Subcutaneous adipose tissue (tissue), 4 donors: ENCODE results near the gene EGR2. TPM values are rescaled to one million over a fixed set of nuclear protein-coding genes. Genes with fewer than 3 reads are reported as not detected.

Source experiments
- CTCF ChIP-seq: fragments of 450-650 bp; IDR thresholded peaks from one replicate; pipeline ENCODE4 v1.5.1; 2016; ENCODE audit warnings: low read depth, mild to moderate bottlenecking, control low read depth, antibody characterized with exemption, moderate library complexity
- total RNA-seq, 4 donors: library from RNA; depleted of rRNA; stranded (reverse); fragments of >200 nt; gene quantifications; one replicate each; pipeline ENCODE4 v1.1.0, GENCODE V29; 2016

EGR2 gene
- total RNA-seq, 4 donors from 2014 or later: 0.38 to 5.6 (median 0.98) TPM; not detected in 1

DNA sequence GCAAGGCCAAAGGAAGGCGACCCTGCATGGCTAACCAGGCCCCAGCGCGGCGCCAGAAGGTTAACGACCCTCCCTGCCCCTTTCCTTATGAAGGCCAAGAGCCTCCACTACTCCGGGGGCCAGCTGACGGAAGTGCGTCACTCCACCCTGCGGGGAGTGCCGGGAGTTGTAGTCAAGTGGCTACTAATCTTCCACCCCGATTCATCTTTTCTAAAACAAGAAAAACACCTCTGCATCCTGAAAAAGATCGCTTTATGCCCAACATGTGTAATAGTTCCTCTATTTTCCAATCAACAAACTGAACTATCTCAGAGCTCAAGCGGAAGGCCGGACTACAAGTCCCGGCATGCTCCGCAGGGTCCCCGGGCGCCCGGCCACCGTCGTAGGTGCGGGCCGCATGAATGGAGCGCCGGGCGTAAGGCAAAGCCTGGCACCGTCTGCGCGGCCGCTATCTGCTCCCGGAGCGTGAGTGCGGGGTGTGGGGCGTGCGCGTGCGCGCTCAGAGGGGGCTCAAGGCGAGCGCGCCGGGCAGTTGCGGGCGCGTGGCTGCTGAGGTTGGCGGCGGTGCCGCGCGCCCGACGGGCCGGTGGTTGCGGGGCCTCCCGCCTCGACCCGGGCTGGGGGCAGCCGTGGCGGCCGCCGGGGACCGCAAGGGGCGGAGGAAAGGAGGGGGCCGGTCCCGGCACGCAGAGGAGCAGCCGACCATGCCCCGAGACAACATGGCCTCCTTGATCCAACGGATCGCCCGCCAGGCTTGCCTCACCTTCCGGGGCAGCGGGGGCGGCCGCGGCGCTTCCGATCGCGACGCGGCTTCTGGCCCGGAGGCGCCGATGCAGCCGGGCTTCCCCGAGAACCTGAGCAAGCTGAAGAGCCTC lies 11.6 kb downstream of the EGR2 start, which contains the start of gene ADO:
Gene ADO, plus strand, starts transcription at position 365 of the 875 bp plus-strand sequence. Its CDS starts 340 bp downstream, at position 705.
- no peak for TF ChIP-seq CTCF

DNA sequence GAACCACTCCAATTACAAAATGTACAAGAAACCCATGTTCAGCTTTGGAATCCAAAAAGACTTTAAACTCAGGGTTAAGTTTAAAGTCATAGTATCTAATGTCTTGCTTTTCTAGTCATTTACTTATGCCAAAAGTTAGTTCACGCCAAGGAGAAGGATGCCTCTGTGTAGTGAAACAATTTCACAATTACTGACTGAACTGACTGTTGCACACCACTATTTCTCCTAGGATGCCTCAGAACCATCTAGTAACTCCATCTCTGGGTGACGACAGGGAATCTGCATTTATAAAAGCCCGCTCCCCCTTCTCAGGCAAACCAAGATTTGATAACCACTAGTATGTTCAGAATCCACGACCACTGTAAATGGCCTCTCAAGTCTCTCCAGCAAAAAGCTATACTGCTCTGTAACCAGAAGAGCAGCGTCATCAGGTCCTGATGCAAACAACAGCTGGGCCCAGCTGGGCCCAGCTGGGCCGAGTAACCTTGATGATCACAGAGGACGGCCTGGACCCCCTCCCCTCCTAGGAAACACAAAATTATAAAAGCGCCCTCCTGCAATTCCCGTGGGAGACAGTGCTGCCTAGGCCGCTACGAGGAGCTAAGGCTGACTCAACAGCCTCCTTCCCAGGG lies 12.3 kb downstream of the EGR2 start:
- no peak for TF ChIP-seq CTCF

- no peak for TF ChIP-seq CTCF
Measured at GRCh38 chr10:62801871-62802270, 14.3 kb downstream of the EGR2 start.

GRCh38 chr10:62796896-62797295 lies 19.3 kb downstream of the EGR2 start:
- TF ChIP-seq CTCF: no peak

DNA sequence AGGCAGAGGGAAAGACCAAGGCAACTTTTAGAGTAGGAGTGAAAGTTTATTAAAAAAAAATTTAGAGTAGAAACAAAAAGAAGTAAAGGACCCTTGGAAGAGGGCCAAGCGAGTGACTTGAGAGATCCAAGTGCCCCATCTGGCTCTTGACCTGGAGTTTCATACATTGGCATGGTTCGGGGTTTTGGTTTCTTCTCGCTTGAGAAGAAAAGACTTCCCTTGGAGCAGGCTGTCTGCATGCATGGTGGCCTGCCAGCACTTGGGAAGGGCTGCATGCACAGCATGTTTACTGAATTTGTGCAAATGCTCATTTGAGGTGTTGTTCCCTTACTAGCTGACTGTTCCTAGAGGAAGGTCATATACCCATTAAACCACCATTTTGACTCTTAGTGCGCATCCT lies 20.4 kb downstream of the EGR2 start:
- no peak for TF ChIP-seq CTCF

DNA sequence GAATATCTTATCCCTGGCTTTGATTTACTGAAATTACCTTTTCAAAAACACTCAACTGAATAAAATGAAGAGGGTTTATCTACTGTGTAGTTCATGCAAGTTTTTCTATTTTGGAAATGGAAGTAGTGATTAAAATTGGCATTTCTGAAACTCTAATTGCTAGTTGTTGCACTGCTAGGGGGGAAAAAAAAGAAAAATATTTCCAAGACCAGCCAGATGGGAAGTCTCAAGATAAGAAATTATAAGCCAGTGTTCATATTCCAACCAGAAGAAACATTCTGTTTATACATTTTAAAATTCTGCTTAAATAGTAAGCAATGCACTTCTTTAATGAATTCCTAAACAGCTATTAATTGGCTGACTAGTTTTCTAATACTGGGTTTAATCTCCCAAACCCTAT lies 21.1 kb downstream of the EGR2 start:
- TF ChIP-seq CTCF: no peak

DNA sequence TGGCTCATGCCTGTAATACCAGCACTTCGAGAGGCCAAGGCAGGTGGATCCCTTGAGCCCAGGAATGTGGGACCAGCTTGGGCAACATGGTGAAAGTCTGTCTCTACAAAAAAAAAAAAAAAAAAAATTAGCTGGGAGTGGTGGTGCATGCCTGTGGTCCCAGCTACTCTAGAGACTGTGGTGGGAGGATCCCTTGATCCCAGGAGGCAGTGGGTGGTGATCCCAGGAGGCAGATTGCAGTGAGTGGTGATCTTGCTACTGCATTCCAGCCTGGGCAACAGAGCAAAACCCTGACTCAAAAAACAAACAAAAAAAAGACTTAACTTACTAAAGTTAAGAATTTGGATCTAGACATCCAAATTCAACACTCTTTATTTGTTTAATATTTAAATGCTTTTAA lies 21.9 kb downstream of the EGR2 start:
- no peak for TF ChIP-seq CTCF
